ENCODE measurements around the gene MRM3. TPM values are rescaled to one million over a fixed set of nuclear protein-coding genes. Genes with fewer than 3 reads are reported as not detected.
"Not testable (repeated sequence)": the region's sequence is repeated elsewhere in the genome, so short reads cannot be mapped to it uniquely, and the experiment has no call there.

The MRM3 gene, protein sequence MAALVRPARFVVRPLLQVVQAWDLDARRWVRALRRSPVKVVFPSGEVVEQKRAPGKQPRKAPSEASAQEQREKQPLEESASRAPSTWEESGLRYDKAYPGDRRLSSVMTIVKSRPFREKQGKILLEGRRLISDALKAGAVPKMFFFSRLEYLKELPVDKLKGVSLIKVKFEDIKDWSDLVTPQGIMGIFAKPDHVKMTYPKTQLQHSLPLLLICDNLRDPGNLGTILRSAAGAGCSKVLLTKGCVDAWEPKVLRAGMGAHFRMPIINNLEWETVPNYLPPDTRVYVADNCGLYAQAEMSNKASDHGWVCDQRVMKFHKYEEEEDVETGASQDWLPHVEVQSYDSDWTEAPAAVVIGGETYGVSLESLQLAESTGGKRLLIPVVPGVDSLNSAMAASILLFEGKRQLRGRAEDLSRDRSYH
- 10.7 TPM for total RNA-seq

DNA sequence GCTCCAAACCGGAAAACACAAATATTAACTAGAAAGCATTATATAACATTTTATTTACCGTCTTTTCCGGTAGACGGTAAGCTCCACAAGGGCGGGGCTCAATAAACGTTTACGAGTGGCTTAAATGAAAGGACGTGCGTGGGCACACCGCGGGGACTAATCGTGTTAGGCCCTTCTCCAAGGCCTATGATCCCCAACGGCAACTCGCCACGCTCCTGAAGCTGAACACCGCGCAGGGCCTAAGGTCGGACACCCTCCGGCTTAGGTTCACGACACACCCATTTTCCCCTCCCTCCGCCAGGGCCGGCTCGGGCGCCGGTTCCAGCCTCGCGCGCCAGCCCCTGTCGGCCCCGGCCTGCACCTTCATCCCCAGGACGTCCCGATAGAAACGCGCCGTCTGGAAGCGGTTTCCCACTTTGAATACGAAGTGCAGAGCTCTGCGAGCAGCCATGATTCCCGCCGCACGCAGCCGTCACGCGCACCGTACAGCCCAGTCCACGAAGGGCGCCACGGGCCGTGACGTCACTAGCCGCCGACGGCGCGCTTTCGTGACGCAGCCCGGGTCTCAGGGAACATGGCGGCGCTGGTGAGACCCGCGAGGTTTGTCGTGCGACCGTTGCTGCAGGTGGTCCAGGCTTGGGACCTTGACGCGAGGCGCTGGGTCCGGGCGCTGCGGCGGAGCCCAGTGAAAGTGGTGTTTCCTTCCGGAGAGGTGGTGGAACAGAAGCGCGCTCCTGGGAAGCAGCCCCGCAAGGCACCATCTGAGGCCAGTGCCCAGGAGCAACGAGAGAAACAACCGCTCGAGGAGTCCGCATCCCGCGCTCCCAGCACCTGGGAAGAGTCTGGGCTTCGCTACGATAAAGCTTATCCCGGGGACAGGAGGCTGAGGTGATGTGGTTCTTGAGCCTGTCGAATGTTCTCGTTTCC lies at the start of gene MRM3, which contains the start of gene GLOD4:
TSS of gene MRM3 (plus strand) at position 549 of the 927 bp plus-strand sequence. CDS start at position 575, 26 bp downstream.
TSS of gene GLOD4 (minus strand) at position 476 of the 927 bp plus-strand sequence. CDS start at position 451, 25 bp downstream.
- DNase-seq (ENCODE audit: low spot score): peak; percentile 93

- DNase-seq (ENCODE audit: low spot score): peak; percentile 57
Measured at GRCh38 chr17:732902-733720, 49.0 kb upstream of the MRM3 start.

DNA sequence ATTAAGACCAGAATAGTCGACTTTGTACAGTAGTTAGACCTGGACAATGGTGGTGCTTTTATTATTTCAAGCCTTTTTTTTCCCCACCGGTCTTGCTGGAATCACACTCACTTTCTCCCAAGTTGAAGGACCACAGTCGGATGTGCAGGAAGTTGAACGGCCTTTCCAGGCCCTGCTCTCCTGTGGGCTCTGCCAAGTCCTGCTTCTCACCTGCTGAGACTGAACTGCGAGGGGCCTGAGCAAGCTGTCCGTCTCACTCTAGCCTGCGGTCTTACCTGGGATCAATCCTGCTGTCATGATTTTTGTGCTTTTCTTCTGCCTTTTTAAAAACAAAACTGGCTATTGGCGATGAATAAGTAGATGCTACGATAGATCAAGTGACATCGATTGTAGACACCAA lies 48.4 kb upstream of the MRM3 start:
- DNase-seq (ENCODE audit: low spot score): no peak

DNA sequence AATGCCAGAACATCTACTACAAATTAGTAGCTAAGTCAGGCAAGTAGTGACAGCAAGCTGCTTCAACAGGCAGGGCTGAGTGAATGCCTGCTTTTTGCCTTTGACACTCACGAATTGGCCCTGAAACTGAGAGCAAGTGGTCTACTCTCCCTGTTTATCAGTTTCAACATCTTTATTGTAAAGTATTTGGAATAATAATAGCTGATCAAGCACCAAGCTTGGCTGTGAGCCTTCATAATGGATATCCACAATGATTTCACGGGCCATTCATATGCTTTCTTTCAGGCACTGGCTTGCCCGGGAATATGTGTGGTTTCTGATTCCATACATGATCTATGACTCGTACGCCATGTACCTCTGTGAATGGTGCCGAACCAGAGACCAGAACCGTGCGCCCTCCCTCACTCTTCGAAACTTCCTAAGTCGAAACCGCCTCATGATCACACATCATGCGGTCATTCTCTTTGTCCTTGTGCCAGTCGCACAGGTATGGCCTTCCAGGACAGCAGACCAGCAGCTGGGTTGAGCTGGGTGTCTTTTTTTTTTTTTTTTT lies 44.5 kb upstream of the MRM3 start:
- no peak for DNase-seq (ENCODE audit: low spot score)

GRCh38 chr17:740240-741017 lies 41.7 kb upstream of the MRM3 start:
- no peak for DNase-seq (ENCODE audit: low spot score)

- DNase-seq (ENCODE audit: low spot score): no peak
Measured at GRCh38 chr17:742147-742793, 39.9 kb upstream of the MRM3 start.

DNA sequence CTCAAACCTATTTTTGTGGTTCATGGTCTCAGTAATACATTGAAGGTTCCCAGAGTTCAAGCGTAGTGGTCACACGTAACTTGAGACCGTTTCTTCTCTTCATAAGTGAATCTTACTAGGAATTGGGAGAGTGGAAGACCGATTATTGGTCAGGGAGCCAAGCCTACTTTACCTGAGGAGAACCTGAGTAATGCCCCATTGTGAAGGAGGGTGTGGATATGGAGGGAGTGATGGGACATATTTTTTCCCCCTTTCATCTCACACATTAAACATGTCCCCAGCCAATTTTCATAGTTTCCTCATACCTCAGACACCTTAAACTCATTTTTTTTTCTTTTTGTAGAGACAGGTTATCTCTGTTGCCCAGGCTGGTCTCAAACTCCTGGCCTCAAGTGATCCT lies 39.0 kb upstream of the MRM3 start:
- no peak for DNase-seq (ENCODE audit: low spot score)

- no peak for DNase-seq (ENCODE audit: low spot score)
Measured at GRCh38 chr17:744937-745336, 37.2 kb upstream of the MRM3 start.

- no peak for DNase-seq (ENCODE audit: low spot score)
Measured at GRCh38 chr17:745406-745805, 36.7 kb upstream of the MRM3 start.

GRCh38 chr17:746181-746580 lies 36.0 kb upstream of the MRM3 start:
- DNase-seq (ENCODE audit: low spot score): no peak

DNA sequence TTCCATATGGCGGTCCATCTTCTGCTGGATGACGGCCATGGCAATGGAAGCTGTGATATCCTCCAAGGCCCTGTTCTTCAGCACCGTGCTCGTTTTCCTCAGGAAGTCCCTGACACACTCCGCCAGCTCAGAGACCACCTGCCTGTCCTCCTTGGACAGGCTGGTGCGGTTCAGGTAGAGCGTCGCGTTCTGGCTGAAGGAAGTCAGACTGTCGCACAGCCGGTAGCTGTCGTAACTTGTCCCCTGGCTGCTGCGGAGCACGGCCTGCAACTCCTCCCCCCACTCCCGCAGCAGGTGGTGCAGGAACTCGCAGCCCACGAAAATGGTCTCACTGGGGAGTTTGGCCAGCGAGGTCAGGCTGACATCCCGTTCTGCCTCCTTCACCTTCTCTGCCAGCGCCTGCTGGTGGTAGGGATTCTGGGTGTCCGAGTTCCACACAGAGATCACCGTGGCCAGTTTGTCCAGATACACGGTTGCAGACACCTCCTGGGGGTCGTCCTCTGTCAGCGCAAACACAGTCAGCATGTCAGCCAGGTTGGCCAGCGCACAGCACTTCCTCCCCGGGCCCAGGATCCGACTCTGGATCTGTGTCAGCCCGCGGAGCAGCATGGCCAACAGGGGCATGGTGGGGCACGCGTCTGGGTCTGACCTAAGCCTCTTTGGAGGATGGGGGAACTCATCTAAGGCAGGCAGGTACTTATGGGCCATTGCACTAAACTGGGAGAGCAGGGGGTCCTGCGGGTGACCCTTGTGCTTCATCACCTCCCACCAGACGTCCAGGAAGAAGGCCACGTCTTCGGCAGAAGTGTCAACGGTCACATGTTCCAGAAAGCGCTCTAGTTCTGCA lies 35.1 kb upstream of the MRM3 start:
- no peak for DNase-seq (ENCODE audit: low spot score)

DNA sequence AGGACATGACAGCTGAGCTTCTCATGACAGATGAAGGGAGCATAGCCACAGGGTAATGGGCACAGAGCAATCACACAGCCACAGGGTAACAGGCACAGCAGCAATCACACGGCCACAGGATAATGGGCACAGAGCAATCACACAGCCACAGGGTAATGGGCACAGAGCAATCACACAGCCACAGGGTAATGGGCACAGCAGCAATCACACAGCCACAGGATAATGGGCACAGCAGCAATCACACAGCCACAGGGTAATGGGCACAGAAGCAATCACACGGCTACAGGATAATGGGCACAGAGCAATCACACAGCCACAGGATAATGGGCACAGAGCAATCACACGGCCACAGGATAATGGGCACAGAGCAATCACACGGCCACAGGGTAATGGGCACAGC lies 33.5 kb upstream of the MRM3 start:
- not testable (repeated sequence) for DNase-seq (ENCODE audit: low spot score)

DNA sequence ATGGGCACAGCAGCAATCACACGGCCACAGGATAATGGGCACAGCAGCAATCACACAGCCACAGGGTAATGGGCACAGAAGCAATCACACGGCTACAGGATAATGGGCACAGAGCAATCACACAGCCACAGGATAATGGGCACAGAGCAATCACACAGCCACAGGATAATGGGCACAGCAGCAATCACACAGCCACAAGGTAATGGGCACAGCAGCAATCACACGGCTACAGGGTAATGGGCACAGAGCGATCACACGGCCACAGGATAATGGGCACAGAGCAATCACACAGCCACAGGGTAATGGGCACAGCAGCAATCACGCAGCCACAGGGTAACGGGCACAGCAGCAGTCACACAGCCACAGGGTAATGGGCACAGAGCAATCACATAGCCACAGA lies 32.8 kb upstream of the MRM3 start:
- DNase-seq (ENCODE audit: low spot score): not testable (repeated sequence)

DNA sequence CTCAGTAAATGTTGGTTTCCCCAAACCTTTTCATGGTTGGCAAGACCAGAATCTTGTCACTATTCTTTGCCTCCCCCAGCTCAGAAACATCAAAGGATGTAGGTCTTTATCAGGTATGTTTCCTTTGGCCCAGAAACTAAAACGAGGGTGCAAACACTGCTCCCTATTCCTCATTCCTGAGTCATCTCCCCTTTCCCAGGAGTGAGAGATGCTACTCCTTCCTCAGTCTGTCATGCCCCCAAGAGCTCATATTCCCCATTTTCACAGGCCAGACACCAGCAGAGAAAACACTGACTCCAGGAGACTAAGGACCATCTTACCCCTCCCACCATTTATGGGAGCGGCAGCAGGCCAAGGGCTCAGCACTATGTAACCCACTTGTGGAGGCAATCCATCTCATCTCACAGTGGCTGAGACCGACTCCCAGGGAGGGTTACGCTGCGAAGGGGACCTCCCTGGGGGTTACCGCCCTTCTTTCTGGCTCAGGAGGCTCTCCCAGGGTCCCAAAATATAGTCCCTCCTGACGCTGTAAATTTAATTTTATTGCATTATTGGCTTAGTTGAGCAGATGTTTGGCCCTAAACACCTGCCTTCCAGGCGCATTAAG lies 31.6 kb upstream of the MRM3 start:
- no peak for DNase-seq (ENCODE audit: low spot score)

GRCh38 chr17:751269-752001 lies 30.7 kb upstream of the MRM3 start:
- DNase-seq (ENCODE audit: low spot score): no peak

DNA sequence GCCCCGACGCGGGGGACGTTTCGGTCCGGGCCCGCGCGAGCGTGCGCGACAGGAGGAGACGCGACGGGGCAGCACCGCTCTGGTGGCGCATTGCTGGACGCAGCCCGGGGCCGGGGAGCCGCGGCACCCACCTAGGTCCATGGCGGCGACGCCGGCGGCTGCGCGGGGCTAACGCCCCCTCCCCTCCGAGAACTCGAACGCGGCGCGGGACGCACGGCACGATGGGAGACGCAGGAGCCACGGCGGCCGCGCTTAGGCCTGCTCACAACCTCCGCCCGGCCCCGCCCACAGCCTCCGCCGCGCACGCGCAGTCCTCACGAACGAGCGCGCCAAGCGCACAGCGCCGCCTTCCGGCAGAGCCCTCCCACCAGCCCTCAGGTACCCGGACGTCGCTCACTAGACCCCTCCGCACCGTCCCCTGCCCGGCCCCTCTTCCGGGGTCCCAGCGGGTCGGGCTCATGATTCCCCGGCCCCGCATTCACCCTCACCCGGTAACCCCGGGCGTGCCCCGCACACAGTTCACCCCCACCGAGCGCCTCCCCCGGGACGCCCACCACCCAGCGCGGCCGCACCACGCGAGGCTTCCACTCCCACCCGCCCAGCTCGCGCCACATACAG lies 30.0 kb upstream of the MRM3 start, which contains the start of gene GEMIN4:
TSS of gene GEMIN4 (minus strand) at position 263 of the 618 bp plus-strand sequence. CDS start at position 141, 122 bp downstream.
- peak; percentile 94 for DNase-seq (ENCODE audit: low spot score)

DNA sequence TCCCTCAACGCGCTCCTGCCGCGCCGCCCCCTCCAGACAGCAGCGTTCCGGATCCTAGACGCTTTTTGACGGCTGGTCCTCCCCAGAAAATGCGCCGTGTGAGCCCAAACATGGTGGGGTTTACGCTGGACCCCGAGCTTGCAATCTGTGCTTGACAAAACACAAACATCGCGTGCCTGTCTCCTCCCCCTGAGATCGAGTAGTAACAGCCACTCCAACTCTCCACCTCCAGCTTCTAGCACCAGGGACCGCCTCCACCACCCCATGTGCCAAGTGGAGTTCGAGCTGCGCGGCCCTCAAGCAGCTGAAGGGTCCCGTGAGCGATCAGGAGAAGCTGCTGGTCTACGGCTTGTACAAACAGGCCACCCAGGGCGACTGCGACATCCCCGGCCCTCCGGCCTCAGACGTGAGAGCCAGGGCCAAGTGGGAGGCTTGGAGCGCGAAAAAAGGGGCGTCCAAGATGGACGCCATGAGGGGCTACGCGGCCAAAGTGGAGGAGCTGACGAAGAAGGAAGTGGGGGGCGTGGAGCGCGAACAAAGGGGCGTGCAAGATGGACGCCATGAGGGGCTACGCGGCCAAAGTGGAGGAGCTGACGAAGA lies 29.4 kb upstream of the MRM3 start:
- peak; percentile 76 for DNase-seq (ENCODE audit: low spot score)
